GF-D8 (cell line): ENCODE data around the gene ACSS1.

Source experiments
- DNase-seq: peaks from one replicate; lab custom pipeline; 2025; lab: John Stamatoyannopoulos, UW

ACSS1 gene

GRCh38 chr20:25030649-25031207 lies 27.2 kb downstream of the ACSS1 start:
- DNase-seq = no peak

DNA sequence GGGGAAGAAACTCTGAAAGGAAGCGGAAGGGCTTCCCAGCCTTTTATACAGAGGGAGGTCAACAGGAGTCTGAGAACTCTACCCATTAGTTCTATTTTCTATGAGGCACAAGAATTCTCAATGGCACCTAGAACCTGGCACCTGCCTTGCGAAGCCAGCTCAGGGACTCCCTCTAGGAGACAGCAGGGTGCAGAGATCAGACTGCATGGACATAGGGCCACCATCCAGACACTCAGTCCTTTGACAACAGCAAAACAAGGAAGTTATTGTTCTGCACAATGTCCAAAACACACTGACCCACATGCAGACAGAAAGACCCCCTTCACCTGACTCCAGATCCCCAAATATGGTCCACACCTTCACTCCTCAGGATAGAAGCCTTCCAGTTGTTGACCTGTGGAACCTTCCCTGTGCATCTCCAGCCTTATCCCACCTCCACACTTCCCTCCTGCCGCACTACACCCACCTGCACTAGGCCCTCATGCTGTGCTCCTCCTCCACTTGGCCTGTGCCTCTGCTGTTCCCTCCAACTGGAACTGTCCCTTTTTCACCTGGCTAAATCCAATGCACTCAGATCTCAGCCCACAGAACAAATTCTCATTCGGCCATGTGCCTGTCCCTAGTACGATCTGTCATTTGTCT lies 27.8 kb downstream of the ACSS1 start:
- no peak for DNase-seq

DNA sequence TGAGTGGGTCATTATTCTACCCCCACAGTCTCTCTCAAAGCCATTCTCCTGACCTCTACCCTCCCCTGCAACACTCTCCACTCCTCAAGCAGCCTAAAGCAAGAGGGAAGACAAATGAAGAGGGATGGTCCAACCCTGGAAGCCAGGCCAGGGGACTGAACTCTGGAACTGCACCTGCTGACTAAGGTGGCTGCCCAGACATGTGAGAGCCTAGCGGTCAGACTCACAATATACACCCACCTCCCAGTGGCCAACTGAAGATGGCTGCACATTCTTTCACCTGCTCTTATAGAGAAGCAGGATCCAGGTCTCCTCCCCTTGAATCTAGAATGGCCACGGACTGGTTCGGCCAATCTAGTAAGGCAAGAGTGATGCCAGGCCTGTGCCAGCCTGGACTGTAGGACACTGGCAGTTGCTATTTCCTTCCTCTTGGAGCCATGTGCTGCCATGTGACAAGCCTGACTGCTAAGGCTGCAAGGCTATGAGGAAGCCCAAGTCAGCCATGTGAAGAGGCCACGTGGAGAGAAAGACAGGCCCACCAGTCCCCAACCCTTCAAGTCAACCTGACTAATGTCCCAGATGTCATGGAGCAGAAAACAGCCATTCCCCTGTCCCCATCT lies 31.8 kb downstream of the ACSS1 start:
- peak; percentile 27 for DNase-seq

GRCh38 chr20:25025091-25025861 lies 32.7 kb downstream of the ACSS1 start:
- no peak for DNase-seq

GRCh38 chr20:25024171-25024570 lies 33.8 kb downstream of the ACSS1 start:
- no peak for DNase-seq

GRCh38 chr20:25023356-25023755 lies 34.6 kb downstream of the ACSS1 start:
- no peak for DNase-seq

GRCh38 chr20:25022680-25023079 lies 35.3 kb downstream of the ACSS1 start:
- DNase-seq = no peak

DNA sequence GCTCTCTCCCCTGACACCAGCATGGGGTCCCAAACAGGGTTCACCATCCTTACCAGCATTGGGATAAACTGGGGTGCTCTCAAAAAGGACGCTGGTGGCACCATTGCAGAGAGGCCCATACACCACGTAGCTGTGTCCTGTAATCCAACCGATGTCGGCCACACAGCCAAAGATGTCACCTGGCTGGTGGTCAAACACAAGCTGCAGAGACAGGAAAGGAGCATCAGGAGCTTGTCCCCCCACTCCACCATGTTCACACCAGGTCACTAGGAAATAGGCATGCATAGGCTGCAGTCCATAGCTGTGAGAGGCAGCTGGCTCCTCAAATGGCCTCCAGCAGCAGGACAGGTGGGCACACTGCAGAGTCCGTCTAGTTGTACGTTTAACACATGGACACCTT lies 36.6 kb downstream of the ACSS1 start:
- DNase-seq = no peak

GRCh38 chr20:25020901-25021301 lies 37.0 kb downstream of the ACSS1 start:
- no peak for DNase-seq

GRCh38 chr20:25020345-25020744 lies 37.6 kb downstream of the ACSS1 start:
- DNase-seq = no peak

- DNase-seq = no peak
Measured at GRCh38 chr20:25019381-25020155, 38.4 kb downstream of the ACSS1 start.

- DNase-seq = no peak
Measured at GRCh38 chr20:25018841-25019240, 39.1 kb downstream of the ACSS1 start.

DNA sequence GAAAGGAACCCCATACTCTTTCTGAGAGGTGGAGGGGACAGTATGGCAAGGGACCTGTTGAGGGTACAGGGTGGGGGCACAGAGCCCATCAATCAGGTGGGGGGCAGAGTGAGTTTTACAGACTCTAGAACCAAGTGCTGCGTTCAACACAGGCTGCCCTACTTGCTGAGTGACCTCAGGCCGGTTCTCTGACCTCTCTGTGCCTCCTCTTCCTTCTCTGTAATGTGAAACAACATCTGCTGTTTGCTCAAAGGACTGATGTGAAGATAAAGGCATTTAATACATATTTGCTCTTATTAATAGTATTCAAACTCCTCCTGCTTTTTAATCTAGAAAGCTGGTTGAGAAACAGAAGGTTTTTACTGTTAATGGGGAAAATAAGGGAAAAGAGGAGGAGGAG lies 39.5 kb downstream of the ACSS1 start:
- no peak for DNase-seq

GRCh38 chr20:25017257-25017803 lies 40.6 kb downstream of the ACSS1 start:
- DNase-seq = no peak

DNA sequence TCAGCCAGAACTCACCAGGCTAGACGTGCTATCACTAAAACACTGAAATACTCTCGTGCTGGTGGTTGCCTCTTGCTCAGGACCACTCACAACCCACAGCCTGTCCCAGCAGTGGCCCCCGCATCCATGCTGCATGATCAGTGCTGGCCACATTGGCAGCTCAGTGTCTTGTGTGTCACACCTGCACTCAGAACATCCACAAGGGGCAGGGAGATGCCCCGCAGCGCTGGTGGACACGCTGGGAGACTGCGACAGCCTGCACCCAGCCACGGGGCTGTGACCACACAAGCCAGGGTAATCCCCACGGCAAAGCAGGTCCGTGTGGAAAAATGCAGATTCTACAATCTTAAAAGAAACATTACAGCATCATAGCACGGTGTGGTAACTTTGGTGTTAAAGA lies 41.5 kb downstream of the ACSS1 start:
- no peak for DNase-seq

GRCh38 chr20:25015986-25016385 lies 42.0 kb downstream of the ACSS1 start:
- DNase-seq = no peak

DNA sequence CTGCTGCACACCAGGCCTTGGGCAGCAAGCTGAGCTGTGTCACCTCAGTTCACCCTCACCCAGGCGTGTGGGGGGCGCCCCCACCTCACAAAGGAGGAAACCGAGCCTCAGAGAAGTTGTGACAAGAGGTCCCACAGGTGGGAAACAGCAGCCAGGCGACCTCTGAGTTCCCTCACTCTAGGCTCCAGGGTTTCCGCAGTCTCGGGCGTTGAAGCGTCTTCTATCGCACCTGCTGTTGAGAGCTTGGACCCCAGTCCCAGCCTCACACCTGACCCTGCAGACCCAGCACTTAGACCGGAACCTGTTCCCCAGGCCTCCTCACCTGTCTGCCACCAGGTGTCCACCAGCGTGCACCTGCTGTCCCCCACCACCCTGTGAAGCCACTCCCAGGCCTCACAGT lies 43.1 kb downstream of the ACSS1 start:
- DNase-seq = no peak

GRCh38 chr20:25013478-25014380 lies 44.2 kb downstream of the ACSS1 start:
- no peak for DNase-seq

- no peak for DNase-seq
Measured at GRCh38 chr20:25012616-25013189, 45.2 kb downstream of the ACSS1 start.

DNA sequence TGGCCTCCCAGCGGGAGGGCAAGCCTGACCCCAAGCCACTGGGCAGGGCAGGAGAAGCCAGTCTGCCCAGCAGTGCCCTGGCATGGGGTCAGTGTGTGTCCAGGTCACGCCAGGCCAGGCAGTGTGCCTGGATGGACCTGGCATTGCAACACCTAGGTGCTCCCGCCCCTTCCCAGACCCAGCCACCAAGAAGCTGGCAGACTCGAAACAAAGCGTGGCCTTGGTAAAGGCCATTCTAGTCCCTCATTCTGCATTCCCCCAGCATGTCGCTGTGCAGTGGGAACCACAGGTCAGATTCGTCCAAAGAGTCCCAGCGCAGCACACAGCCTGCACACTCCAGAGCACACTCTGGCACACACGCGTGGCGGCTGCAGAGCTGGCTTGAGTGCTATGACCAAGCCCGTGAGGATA lies 46.1 kb downstream of the ACSS1 start:
- no peak for DNase-seq
